H1 (cell line): ENCODE measurements around the gene PSMC3. TPM values are rescaled to one million over a fixed set of nuclear protein-coding genes. Genes with fewer than 3 reads are reported as not detected.

Experiments used
- BACH1 ChIP-seq: IDR thresholded peaks from 2 replicates; pipeline ENCODE4 v1.6.1; 2012; ENCODE audit warnings: low read length, improper control_type of control experiment
- CHD2 ChIP-seq: IDR thresholded peaks from 2 replicates; pipeline ENCODE4 v1.6.1; 2012; ENCODE audit warnings: low read length, improper control_type of control experiment
- MAFK ChIP-seq: IDR thresholded peaks from 2 replicates; pipeline ENCODE4 v1.6.1; 2012; ENCODE audit warnings: low read depth, mild to moderate bottlenecking, improper control_type of control experiment, low read length
- POLR2A ChIP-seq, 2 experiments: IDR thresholded peaks; 1 replicate in 1 of 2; 2 replicates in 1 of 2; pipeline ENCODE4 v1.6.1; 2011; ENCODE audit warnings: low read depth in 2 of 2, low read length in 2 of 2, mild to moderate bottlenecking in 2 of 2; ENCODE audit errors: control extremely low read depth in 1 of 2
- RXRA ChIP-seq: IDR thresholded peaks from 2 replicates; pipeline ENCODE4 v1.6.1; 2011; ENCODE audit warnings: low read depth, mild to moderate bottlenecking, low read length, moderate library complexity; ENCODE audit not compliant: insufficient read depth
- SP2 ChIP-seq: IDR thresholded peaks from 2 replicates; pipeline ENCODE4 v1.6.1; 2012; ENCODE audit warnings: mild to moderate bottlenecking, low read length, inconsistent platforms
- TCF12 ChIP-seq: IDR thresholded peaks from 2 replicates; pipeline ENCODE4 v1.6.1; 2011; ENCODE audit warnings: low read depth, mild to moderate bottlenecking, low read length
- YY1 ChIP-seq: IDR thresholded peaks from 2 replicates; pipeline ENCODE4 v1.6.1; 2011; ENCODE audit warnings: low read depth, mild to moderate bottlenecking, low read length
- polyA plus RNA-seq, 7 experiments: library from polyadenylated mRNA; depleted of rRNA in 3 of 7; stranded (reverse) in 5 of 7; unstranded in 2 of 7; fragments of >200 nt in 5 of 7; fragments of 200-250 nt in 2 of 7; gene quantifications; 1 replicate in 5 of 7; 2 replicates in 1 of 7; 4 replicates in 1 of 7; pipeline versions ENCODE4 v1.2.1 to v1.2.3, GENCODE V29; 2011 to 2013; ENCODE audit warnings: missing spikeins in 2 of 7, mixed read lengths in 2 of 7
- total RNA-seq: library from RNA; stranded (reverse); fragmentation: NEBNext Ultra II Directional; extraction: Animal tissue kit (Norgen Biotek cat#: 25700); gene quantifications from 2 replicates; pipeline ENCODE4 v1.2.1, GENCODE V29; 2021
- TF ChIP-seq, protein P1 (sequence below): fragments of 300-600 bp; sonication (generic); IDR thresholded peaks from 2 replicates; pipeline ENCODE4 v1.7.1; 2012; ENCODE audit warnings: low read length, moderate library complexity, mild to moderate bottlenecking, inconsistent platforms; ENCODE audit not compliant: insufficient replicate concordance
- TF ChIP-seq, protein P2 (sequence below): IDR thresholded peaks from 2 replicates; pipeline ENCODE4 v1.6.1; 2011; ENCODE audit warnings: low read length, improper control_type of control experiment

The PSMC3 gene
- total and polyA plus RNA-seq, 2 of the 8 experiments (the other 6 are each of a cell fraction or from before 2014, with no cell fraction given), result 105 to 160 TPM

DNA sequence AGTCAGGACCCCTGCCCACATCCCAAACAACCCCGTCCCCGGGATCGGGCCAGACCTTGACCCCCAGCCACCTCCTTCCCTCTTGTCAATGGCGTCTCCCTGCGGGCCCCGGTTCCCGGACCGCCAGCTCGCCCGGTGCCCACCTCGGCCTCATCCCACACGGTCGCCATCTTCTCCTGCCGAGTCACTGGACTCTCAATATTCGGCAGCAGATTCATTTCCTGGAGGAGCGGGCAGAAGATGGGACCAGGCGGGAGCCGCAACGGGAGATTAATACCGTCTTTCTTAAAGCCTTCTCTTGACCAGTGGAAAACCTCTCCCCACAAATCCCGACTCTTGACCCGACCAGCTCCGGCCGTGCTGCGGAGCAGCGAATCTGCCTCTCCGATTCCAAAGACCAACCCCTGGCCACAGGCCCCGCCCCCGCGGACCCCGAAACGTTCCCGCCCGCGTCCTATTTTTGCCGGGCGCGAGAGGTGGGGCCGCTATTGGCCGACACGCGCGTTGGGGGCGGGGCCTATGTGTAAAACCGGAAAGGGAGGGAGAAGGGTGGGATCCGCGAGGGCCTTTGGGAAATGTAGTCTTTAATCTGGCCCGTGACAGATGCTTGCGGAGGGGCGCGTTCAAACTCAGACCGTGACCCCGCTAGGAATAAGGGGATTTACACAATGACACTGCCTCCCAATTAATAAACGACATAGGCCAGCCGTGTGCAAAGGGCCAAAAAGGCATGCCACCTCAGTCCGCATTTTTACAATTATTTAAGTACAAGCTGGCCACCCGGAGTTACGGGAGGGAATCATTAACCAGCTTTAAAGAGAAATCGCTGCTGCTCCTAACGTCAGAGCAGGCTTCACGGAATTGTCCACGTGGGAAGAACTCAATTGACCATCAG, at the start of gene PSMC3 (continued):
- TF ChIP-seq, protein P1, sequence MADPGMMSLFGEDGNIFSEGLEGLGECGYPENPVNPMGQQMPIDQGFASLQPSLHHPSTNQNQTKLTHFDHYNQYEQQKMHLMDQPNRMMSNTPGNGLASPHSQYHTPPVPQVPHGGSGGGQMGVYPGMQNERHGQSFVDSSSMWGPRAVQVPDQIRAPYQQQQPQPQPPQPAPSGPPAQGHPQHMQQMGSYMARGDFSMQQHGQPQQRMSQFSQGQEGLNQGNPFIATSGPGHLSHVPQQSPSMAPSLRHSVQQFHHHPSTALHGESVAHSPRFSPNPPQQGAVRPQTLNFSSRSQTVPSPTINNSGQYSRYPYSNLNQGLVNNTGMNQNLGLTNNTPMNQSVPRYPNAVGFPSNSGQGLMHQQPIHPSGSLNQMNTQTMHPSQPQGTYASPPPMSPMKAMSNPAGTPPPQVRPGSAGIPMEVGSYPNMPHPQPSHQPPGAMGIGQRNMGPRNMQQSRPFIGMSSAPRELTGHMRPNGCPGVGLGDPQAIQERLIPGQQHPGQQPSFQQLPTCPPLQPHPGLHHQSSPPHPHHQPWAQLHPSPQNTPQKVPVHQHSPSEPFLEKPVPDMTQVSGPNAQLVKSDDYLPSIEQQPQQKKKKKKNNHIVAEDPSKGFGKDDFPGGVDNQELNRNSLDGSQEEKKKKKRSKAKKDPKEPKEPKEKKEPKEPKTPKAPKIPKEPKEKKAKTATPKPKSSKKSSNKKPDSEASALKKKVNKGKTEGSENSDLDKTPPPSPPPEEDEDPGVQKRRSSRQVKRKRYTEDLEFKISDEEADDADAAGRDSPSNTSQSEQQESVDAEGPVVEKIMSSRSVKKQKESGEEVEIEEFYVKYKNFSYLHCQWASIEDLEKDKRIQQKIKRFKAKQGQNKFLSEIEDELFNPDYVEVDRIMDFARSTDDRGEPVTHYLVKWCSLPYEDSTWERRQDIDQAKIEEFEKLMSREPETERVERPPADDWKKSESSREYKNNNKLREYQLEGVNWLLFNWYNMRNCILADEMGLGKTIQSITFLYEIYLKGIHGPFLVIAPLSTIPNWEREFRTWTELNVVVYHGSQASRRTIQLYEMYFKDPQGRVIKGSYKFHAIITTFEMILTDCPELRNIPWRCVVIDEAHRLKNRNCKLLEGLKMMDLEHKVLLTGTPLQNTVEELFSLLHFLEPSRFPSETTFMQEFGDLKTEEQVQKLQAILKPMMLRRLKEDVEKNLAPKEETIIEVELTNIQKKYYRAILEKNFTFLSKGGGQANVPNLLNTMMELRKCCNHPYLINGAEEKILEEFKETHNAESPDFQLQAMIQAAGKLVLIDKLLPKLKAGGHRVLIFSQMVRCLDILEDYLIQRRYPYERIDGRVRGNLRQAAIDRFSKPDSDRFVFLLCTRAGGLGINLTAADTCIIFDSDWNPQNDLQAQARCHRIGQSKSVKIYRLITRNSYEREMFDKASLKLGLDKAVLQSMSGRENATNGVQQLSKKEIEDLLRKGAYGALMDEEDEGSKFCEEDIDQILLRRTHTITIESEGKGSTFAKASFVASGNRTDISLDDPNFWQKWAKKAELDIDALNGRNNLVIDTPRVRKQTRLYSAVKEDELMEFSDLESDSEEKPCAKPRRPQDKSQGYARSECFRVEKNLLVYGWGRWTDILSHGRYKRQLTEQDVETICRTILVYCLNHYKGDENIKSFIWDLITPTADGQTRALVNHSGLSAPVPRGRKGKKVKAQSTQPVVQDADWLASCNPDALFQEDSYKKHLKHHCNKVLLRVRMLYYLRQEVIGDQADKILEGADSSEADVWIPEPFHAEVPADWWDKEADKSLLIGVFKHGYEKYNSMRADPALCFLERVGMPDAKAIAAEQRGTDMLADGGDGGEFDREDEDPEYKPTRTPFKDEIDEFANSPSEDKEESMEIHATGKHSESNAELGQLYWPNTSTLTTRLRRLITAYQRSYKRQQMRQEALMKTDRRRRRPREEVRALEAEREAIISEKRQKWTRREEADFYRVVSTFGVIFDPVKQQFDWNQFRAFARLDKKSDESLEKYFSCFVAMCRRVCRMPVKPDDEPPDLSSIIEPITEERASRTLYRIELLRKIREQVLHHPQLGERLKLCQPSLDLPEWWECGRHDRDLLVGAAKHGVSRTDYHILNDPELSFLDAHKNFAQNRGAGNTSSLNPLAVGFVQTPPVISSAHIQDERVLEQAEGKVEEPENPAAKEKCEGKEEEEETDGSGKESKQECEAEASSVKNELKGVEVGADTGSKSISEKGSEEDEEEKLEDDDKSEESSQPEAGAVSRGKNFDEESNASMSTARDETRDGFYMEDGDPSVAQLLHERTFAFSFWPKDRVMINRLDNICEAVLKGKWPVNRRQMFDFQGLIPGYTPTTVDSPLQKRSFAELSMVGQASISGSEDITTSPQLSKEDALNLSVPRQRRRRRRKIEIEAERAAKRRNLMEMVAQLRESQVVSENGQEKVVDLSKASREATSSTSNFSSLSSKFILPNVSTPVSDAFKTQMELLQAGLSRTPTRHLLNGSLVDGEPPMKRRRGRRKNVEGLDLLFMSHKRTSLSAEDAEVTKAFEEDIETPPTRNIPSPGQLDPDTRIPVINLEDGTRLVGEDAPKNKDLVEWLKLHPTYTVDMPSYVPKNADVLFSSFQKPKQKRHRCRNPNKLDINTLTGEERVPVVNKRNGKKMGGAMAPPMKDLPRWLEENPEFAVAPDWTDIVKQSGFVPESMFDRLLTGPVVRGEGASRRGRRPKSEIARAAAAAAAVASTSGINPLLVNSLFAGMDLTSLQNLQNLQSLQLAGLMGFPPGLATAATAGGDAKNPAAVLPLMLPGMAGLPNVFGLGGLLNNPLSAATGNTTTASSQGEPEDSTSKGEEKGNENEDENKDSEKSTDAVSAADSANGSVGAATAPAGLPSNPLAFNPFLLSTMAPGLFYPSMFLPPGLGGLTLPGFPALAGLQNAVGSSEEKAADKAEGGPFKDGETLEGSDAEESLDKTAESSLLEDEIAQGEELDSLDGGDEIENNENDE, result no peak
- peak; percentile 96 for TF ChIP-seq YY1
- no peak for TF ChIP-seq SP2
- TF ChIP-seq CHD2, result no peak
- peak; percentile 58 to 86 for TF ChIP-seq POLR2A (IDR thresholded peaks at IDR 0.05; ENCODE audit: control extremely low read depth in 1 of 2, low read depth in 2 of 2, low read length in 2 of 2)
- TF ChIP-seq BACH1, result no peak
- no peak; the same call in 1 of the 2 replicates for TF ChIP-seq MAFK
- TF ChIP-seq, protein P2, sequence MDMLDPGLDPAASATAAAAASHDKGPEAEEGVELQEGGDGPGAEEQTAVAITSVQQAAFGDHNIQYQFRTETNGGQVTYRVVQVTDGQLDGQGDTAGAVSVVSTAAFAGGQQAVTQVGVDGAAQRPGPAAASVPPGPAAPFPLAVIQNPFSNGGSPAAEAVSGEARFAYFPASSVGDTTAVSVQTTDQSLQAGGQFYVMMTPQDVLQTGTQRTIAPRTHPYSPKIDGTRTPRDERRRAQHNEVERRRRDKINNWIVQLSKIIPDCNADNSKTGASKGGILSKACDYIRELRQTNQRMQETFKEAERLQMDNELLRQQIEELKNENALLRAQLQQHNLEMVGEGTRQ, result no peak
- TF ChIP-seq TCF12, result no peak
- no peak for TF ChIP-seq RXRA
